IMR-90 (cell line): ENCODE measurements around the gene NDUFV3. TPM values are rescaled to one million over a fixed set of nuclear protein-coding genes. Genes with fewer than 3 reads are reported as not detected.

Experiments
- ATAC-seq: fragments of 200-7000 bp; cut with Tn5 transposase; 2 replicates; pipeline ENCODE4 v1.9.1; 2020; ENCODE audit warnings: low read depth, mild to moderate bottlenecking, moderate library complexity
- BruUV-seq: library from RNA; stranded (reverse); fragments of 400-500 nt; replicated peaks from 2 replicates; lab custom pipeline; 2021; lab: Mats Ljungman, UMichigan
- CTCF ChIA-PET: fragments of 300-600 bp; formaldehyde crosslinking; extraction: SDS; loops from one replicate; lab custom pipeline; 2021; ENCODE audit warnings: antibody characterized with exemption; lab: Yijun Ruan, JAX
- POLR2A ChIA-PET: fragments of 300-600 bp; sonication (Branson Sonifier 250); formaldehyde crosslinking; loops from one replicate; lab custom pipeline; 2022; ENCODE audit warnings: antibody characterized with exemption; ENCODE audit not compliant: unreplicated experiment; lab: Charles Lee
- DNase-seq: peaks from one replicate; pipeline ENCODE4 v3.0.0; 2013
- H2AFZ ChIP-seq: replicated peaks from 2 replicates; pipeline ENCODE3; 2013; ENCODE audit warnings: low read length, mild to moderate bottlenecking; ENCODE audit not compliant: poor library complexity
- H2AK5ac ChIP-seq: 2 replicates; pipeline ENCODE4 v1.6.1; 2013; ENCODE audit warnings: low read depth, low read length, inconsistent platforms
- H2AK9ac ChIP-seq: replicated peaks from 2 replicates; pipeline ENCODE3; 2013; ENCODE audit warnings: mild to moderate bottlenecking, low read depth, low read length, moderate library complexity; ENCODE audit not compliant: poor library complexity
- H2BK120ac ChIP-seq: 2 replicates; pipeline ENCODE4 v1.6.1; 2013; ENCODE audit warnings: low read depth, low read length, inconsistent platforms
- H2BK15ac ChIP-seq: 3 replicates; pipeline ENCODE4 v1.6.1; 2013; ENCODE audit warnings: low read depth, low read length, inconsistent platforms
- H2BK20ac ChIP-seq: 2 replicates; pipeline ENCODE4 v1.6.1; 2013; ENCODE audit warnings: low read depth, mild to moderate bottlenecking, inconsistent platforms, low read length, moderate library complexity
- H2BK5ac ChIP-seq: 2 replicates; pipeline ENCODE4 v1.6.1; 2013; ENCODE audit warnings: mild to moderate bottlenecking, low read depth, low read length, inconsistent platforms; ENCODE audit not compliant: poor library complexity, severe bottlenecking
- H3K14ac ChIP-seq: replicated peaks from 2 replicates; pipeline ENCODE4 v1.6.1; 2013; ENCODE audit warnings: low read depth, low read length, inconsistent platforms
- H3K18ac ChIP-seq: 2 replicates; pipeline ENCODE4 v1.6.1; 2013; ENCODE audit warnings: low read depth, low read length, control low read depth
- H3K23ac ChIP-seq: 2 replicates; pipeline ENCODE4 v1.6.1; 2013; ENCODE audit warnings: low read depth, low read length, inconsistent platforms
- H3K27ac ChIP-seq: 2 replicates; pipeline ENCODE4 v1.5.1; 2013; ENCODE audit warnings: mild to moderate bottlenecking, control low read depth, low read length; ENCODE audit not compliant: insufficient read depth
- H3K27me3 ChIP-seq: 2 replicates; pipeline ENCODE4 v1.6.1; 2013; ENCODE audit warnings: low read length; ENCODE audit not compliant: control insufficient read depth, insufficient read depth
- H3K36me3 ChIP-seq: 2 replicates; pipeline ENCODE4 v1.6.1; 2013; ENCODE audit warnings: low read length, mixed read lengths; ENCODE audit not compliant: control insufficient read depth, insufficient read depth
- H3K4ac ChIP-seq: 2 replicates; pipeline ENCODE4 v1.6.1; 2013; ENCODE audit warnings: low read depth, low read length, inconsistent platforms
- H3K4me1 ChIP-seq: 2 replicates; pipeline ENCODE4 v1.6.1; 2013; ENCODE audit warnings: low read length, mixed read lengths; ENCODE audit not compliant: control insufficient read depth, insufficient read depth
- H3K4me2 ChIP-seq: 2 replicates; pipeline ENCODE4 v1.6.1; 2013; ENCODE audit warnings: low read depth, mild to moderate bottlenecking, control low read depth, low read length, moderate library complexity
- H3K4me3 ChIP-seq: 2 replicates; pipeline ENCODE4 v1.5.1; 2013; ENCODE audit warnings: low read depth, mild to moderate bottlenecking, control low read depth, low read length, moderate library complexity; ENCODE audit not compliant: insufficient read depth
- H3K56ac ChIP-seq: 2 replicates; pipeline ENCODE4 v1.6.1; 2013; ENCODE audit warnings: low read length, inconsistent platforms; ENCODE audit not compliant: insufficient read depth; ENCODE audit errors: extremely low read depth
- H3K79me1 ChIP-seq, 2 experiments: 2 replicates each; pipeline ENCODE4 v1.6.1; 2013; ENCODE audit warnings: low read length in 2 of 2, inconsistent platforms in 1 of 2, low read depth in 1 of 2
- H3K9ac ChIP-seq: 2 replicates; pipeline ENCODE4 v1.6.1; 2013; ENCODE audit warnings: low read depth, low read length, control low read depth
- H3K9me1 ChIP-seq: 2 replicates; pipeline ENCODE4 v1.6.1; 2013; ENCODE audit warnings: low read length, inconsistent platforms; ENCODE audit not compliant: insufficient read depth
- H3K9me3 ChIP-seq: 2 replicates; pipeline ENCODE4 v1.6.1; 2013; ENCODE audit warnings: low read length; ENCODE audit not compliant: control insufficient read depth, insufficient read depth
- H4K20me1 ChIP-seq: 2 replicates; pipeline ENCODE4 v1.6.1; 2013; ENCODE audit warnings: low read length, inconsistent platforms; ENCODE audit not compliant: insufficient read depth
- H4K5ac ChIP-seq: 2 replicates; pipeline ENCODE4 v1.6.1; 2013; ENCODE audit warnings: mild to moderate bottlenecking, low read depth, low read length, control low read depth
- H4K8ac ChIP-seq, 2 experiments: 2 replicates each; pipeline ENCODE4 v1.6.1; 2013; ENCODE audit warnings: low read depth in 2 of 2, low read length in 2 of 2, control low read depth in 1 of 2, inconsistent platforms in 1 of 2
- H4K91ac ChIP-seq: 2 replicates; pipeline ENCODE4 v1.6.1; 2013; ENCODE audit warnings: low read depth, low read length, inconsistent platforms; ENCODE audit not compliant: insufficient read depth
- FOS ChIP-seq: fragments of 150-350 bp; IDR thresholded peaks from 2 replicates; pipeline ENCODE4 v1.6.1; 2016; ENCODE audit warnings: low read depth, low read length
- MXI1 ChIP-seq: IDR thresholded peaks from 2 replicates; pipeline ENCODE4 v1.6.1; 2012; ENCODE audit warnings: low read depth, mild to moderate bottlenecking, low read length, moderate library complexity, borderline replicate concordance
- NFE2L2 ChIP-seq: fragments of 150-350 bp; IDR thresholded peaks from 2 replicates; pipeline ENCODE4 v1.6.1; 2016; ENCODE audit warnings: low read depth, mild to moderate bottlenecking, low read length
- RCOR1 ChIP-seq: IDR thresholded peaks from 2 replicates; pipeline ENCODE4 v1.6.1; 2012; ENCODE audit warnings: mild to moderate bottlenecking, low read length, improper control_type of control experiment; ENCODE audit not compliant: insufficient replicate concordance
- RFX5 ChIP-seq: IDR thresholded peaks from 2 replicates; pipeline ENCODE4 v1.8.0; 2012; ENCODE audit warnings: low read depth, mild to moderate bottlenecking, low read length, moderate library complexity
- SMC3 ChIP-seq: fragments of 150-350 bp; IDR thresholded peaks from 2 replicates; pipeline ENCODE4 v1.6.1; 2016; ENCODE audit warnings: low read depth, mild to moderate bottlenecking, antibody characterized with exemption, low read length, moderate library complexity
- WGBS, 2 experiments: methylation state at CpG; one replicate each; pipeline versions ENCODE4 v1.1.5 to v1.1.7; 2013; ENCODE audit warnings: missing lambda C conversion rate in 2 of 2; ENCODE audit not compliant: insufficient read length in 1 of 2; ENCODE audit errors: extremely low coverage in 2 of 2; 5-methylcytosine and 5-hydroxymethylcytosine counted together
- dilution Hi-C: fragments of 300-500 bp; cut with HindIII; formaldehyde crosslinking; loops from one replicate; pipeline ENCODE4 v1.14.3; 2018; ENCODE audit warnings: low sequenced_read_pairs; ENCODE audit not compliant: unreplicated experiment
- in situ Hi-C: fragments of 300-500 bp; cut with MboI; formaldehyde crosslinking; loops from 3 replicates; pipeline ENCODE4 v1.14.3; 2019; ENCODE audit warnings: low sequenced_read_pairs, inconsistent platforms, mixed read lengths
- intact Hi-C: fragments of 100-400 bp; cut with micrococcal nuclease; formaldehyde crosslinking; loops from 2 replicates; pipeline ENCODE4 v1.10.0; 2022
- polyA plus RNA-seq, 3 experiments: library from polyadenylated mRNA; depleted of rRNA; stranded (reverse); fragments of >200 nt; gene quantifications; 2 replicates each; pipeline ENCODE4 v1.2.3, GENCODE V29; 2012; ENCODE audit warnings: low replicate concordance in 1 of 3
- total RNA-seq: library from RNA; depleted of rRNA; stranded (reverse); fragments of >200 nt; gene quantifications from 2 replicates; pipeline ENCODE4 v1.2.3, GENCODE V29; 2012
- TF ChIP-seq, protein P1 (sequence below): fragments of 150-350 bp; IDR thresholded peaks from 2 replicates; pipeline ENCODE4 v1.6.1; 2016; ENCODE audit warnings: low read depth, mild to moderate bottlenecking, low read length, moderate library complexity, borderline replicate concordance
- TF ChIP-seq, protein P2 (sequence below): fragments of 150-350 bp; IDR thresholded peaks from 2 replicates; pipeline ENCODE4 v1.6.1; 2017; ENCODE audit warnings: mild to moderate bottlenecking, antibody characterized with exemption, low read length, low read depth

Gene NDUFV3
- total and polyA plus RNA-seq, 2 of the 4 experiments (the other 2 are of a cell fraction), result 38.5 to 55.6 TPM

DNA sequence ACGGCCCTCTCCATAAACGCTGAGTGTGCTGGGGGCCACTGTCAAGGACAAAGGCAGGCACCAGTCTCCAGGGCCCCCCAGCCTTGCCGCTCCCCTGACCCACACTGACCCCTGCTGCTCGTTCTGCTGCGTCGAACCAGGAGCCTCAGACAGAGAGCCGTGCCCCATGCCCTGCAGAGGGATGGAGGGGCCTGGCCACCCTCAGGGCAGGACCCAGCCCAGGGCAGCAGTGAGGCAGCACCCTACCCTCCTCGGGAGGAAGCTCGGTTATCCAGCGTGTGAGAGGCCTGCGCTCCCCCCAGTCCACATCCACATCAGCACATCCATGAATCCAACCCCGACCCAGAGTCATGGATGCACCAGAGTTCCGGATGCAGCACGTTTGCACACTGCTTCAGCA, 28.8 kb upstream of the NDUFV3 start:
- no peaks in the 10 kb centered on the region for H3K27me3 ChIP-seq
- H3K4me1 ChIP-seq, result no peaks in the 10 kb centered on the region
- peaks cover 49% of the 10 kb centered on the region for H4K20me1 ChIP-seq
- no peak overlapping the region for H2AFZ ChIP-seq
- BruUV-seq, result no TSS peak
- no peak overlapping the region for H2BK15ac ChIP-seq
- no peak overlapping the region for H2AK9ac ChIP-seq
- H2BK20ac ChIP-seq, result no peak overlapping the region
- in situ Hi-C loops (loop anchor here (25.0 kb wide), 1 partner anchor 102 kb away; no protein-coding TSS in a partner anchor), intact Hi-C loops (no loop called here), dilution Hi-C loops (no loop called here)
- peaks cover 49% of the 10 kb centered on the region for H3K36me3 ChIP-seq
- H2BK120ac ChIP-seq, result no peak overlapping the region
- no peak overlapping the region for H4K5ac ChIP-seq
- no peak overlapping the region for H2AK5ac ChIP-seq
- H3K4me2 ChIP-seq, result no peak overlapping the region
- no peak overlapping the region for H3K9ac ChIP-seq
- no peak overlapping the region for H3K14ac ChIP-seq
- H3K18ac ChIP-seq, result no peak overlapping the region
- DNase-seq (no peak), ATAC-seq (no peak)
- H3K4ac ChIP-seq, result no peak overlapping the region
- no peak overlapping the region for H3K56ac ChIP-seq
- H3K79me1 ChIP-seq, result peaks cover 33 to 51% of the 10 kb centered on the region in 2 experiments
- H4K91ac ChIP-seq, result no peak overlapping the region
- POLR2A ChIA-PET, result no interaction called here
- no peak overlapping the region for H4K8ac ChIP-seq
- H3K23ac ChIP-seq, result no peak overlapping the region
- no peaks in the 10 kb centered on the region; the same call in 1 of the 2 replicates for H3K9me1 ChIP-seq
- no peak overlapping the region for H3K4me3 ChIP-seq
- no peak overlapping the region for H3K27ac ChIP-seq
- no peaks in the 10 kb centered on the region for H3K9me3 ChIP-seq
- no peak for TF ChIP-seq FOS
- no peak for TF ChIP-seq NFE2L2
- no peak for TF ChIP-seq SMC3
- TF ChIP-seq RCOR1, result no peak
- no peak for TF ChIP-seq MXI1
- TF ChIP-seq, protein P1, sequence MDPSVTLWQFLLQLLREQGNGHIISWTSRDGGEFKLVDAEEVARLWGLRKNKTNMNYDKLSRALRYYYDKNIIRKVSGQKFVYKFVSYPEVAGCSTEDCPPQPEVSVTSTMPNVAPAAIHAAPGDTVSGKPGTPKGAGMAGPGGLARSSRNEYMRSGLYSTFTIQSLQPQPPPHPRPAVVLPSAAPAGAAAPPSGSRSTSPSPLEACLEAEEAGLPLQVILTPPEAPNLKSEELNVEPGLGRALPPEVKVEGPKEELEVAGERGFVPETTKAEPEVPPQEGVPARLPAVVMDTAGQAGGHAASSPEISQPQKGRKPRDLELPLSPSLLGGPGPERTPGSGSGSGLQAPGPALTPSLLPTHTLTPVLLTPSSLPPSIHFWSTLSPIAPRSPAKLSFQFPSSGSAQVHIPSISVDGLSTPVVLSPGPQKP, result no peak
- TF ChIP-seq, protein P2, sequence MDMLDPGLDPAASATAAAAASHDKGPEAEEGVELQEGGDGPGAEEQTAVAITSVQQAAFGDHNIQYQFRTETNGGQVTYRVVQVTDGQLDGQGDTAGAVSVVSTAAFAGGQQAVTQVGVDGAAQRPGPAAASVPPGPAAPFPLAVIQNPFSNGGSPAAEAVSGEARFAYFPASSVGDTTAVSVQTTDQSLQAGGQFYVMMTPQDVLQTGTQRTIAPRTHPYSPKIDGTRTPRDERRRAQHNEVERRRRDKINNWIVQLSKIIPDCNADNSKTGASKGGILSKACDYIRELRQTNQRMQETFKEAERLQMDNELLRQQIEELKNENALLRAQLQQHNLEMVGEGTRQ, result no peak
- no peak for TF ChIP-seq RFX5
- H2BK5ac ChIP-seq, result no peak overlapping the region
- CTCF ChIA-PET, result no interaction called here
- WGBS, 2 experiments, result 100% methylated on average over 4 of the region's 14 CpGs; no CpG with 5 or more reads in 1 of the 2 experiments
